NCI-H2171 (cell line): Measurements from ENCODE around the gene UCK2.

Experiments
- DNase-seq: peaks from one replicate; lab custom pipeline; 2025; lab: John Stamatoyannopoulos, UW

UCK2 gene

GRCh38 chr1:165880993-165881392 is 53.6 kb downstream of the UCK2 start:
- DNase-seq, result no peak

DNA sequence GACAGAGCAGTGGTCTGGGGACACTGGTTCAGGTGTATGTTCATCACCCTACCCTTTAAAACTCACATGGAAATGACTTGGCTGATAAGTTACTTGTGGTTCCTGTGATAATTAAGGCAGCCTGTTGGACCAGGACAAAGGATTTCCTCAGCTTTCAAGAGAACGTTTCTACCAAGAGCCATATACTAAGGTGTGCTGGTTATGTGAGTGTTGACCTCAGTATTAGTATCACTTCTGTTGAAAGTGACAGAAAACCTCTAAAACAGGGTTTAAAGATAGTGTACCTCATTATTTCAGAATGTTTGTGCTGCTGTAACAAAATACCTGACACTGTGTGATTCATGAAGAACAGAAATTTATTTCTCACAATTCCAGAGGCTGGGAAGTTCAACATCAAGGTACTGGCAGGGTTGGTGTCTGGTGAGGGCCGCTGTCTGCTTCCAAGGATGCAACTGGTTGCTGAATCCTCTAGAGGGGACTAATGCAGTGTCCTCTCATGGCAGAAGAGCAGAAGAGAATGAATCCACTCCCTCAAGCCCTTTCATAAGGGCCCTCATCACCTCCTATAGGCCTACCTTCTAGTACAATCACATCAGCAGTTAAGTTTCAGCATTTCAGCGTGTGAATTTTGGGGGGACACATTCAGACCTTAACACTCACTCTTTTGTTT is 54.9 kb downstream of the UCK2 start:
- DNase-seq, result no peak

GRCh38 chr1:165883056-165883455 is 55.6 kb downstream of the UCK2 start:
- DNase-seq, result no peak

DNA sequence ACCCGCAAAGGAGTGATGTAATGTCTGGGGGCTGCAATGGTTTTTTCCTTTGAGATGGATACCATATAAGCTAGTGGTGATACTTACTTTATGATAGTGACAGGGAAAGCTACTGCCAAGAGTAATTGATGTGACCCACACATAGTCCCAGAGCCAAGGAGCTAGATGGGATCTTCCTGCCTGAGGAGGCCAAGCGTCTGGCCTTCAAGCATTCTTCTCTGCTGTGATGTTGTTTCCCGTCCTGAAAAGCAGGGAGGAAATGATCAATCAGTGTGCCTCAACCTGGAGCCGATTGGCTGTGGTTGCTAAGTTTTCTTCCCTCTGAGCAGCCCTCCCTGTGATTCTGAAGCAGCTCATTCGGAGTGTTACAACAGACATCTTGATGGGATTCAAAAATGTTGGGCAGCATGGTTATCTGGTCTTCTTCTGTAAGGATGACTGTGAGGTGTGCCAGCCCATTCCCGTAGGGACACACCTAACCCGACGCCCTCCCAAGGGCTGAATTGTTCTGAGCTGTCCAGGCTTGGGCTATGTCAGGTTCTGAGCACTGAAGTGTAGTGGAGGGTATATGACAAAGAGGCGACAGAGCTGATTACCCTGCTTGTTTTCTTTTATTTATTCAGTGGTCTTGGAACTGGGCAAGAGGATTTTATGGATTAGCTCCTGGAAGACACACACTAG is 56.7 kb downstream of the UCK2 start:
- DNase-seq, result no peak

- DNase-seq, result no peak
Measured at GRCh38 chr1:165884690-165885304, 57.4 kb downstream of the UCK2 start.

GRCh38 chr1:165885305-165885694 is 57.9 kb downstream of the UCK2 start:
- DNase-seq, result no peak

DNA sequence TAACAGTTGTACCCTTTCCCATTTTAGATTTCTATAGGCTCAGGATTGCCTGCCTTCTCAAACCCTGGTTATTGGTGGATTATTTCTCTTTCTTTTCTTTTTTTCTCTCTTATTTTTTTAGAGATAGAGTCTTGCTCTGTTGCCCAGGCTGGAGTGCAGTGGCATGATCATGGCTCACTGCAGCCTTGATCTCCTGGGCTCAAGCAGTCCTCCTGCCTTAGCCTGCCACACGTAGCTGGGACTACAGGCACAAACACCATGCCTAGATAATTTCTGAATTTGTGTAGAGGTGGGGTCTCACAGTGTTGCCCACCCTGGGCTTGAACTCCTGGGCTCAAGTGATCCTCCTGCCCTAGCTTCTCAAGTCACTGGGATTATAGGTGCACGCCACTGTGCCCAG is 58.8 kb downstream of the UCK2 start:
- DNase-seq, result no peak

DNA sequence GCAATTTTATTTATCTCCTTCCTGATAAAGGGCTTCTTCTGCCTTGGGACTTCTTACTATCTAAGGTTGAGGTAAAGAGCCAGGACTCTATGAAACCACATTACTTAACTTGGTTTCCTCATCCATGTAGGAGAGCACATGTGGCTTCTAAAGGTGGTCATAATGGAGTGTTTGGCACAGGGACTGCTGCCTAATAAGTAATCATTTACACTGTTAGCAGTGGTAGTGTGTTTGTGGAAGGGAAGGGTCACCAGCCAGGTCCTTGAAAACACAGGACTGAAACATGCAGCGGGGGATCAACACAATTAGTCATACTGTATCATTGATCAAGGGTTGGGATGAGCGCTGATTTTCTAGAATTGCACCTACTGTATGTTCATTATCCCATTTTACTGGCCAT is 59.6 kb downstream of the UCK2 start:
- no peak for DNase-seq

- DNase-seq, result no peak
Measured at GRCh38 chr1:165887877-165888551, 60.6 kb downstream of the UCK2 start.

- DNase-seq, result no peak
Measured at GRCh38 chr1:165888552-165888920, 61.1 kb downstream of the UCK2 start.

GRCh38 chr1:165890684-165891083 is 63.3 kb downstream of the UCK2 start:
- DNase-seq, result no peak

DNA sequence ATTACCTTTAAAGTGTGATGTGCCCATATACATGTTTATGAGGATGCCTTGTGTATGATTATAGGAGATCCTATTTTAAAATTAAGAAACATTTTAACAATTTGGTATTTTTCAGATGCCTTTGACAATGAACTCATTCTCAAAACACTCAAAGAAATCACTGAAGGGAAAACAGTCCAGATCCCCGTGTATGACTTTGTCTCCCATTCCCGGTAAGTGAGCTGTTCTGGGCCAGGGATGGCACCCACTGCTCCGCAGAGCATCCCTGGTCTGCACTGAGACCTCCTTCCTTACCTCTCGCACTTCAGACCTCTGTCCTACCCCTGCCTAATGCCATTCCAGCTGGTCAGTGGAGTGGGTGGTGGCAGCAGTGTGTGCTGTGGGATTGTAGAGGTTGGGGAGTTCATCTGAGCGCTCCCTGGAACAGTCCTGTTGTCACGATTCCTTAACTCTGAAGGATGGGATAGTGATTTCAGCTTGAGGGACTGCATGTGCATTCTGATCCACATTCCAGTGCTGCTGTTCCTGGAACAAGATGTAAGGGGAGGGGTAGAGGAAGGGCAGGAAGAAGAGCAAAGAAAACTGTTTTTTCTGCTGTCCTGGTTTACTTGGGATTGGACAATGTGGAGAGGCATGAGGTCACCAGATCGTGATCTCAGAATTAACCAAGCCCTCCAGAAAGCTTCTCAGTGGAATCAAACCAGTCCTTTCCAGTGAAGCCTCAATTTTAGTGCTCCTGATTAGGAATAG is 63.9 kb downstream of the UCK2 start:
- DNase-seq, result no peak

DNA sequence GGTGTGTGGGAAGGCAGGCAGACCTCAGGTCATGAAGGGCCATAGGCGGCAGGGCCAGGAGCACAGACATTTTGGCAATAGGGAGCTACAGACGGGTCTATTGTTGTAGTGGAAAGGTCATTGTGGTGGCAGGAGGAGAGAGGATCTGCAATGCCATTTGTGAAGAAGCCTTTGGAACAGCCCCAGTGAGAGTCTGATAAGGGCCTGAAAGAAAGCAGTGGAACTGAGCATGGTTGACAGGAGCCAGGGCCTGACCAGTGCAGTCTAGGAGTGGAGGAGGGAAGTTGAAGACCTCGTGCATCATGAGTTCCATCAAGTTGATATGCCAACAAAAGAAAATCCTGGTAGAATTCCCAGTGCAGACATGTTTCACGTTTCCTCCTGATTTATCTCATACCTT is 65.5 kb downstream of the UCK2 start:
- DNase-seq, result no peak

GRCh38 chr1:165893507-165893906 is 66.1 kb downstream of the UCK2 start:
- DNase-seq, result no peak

DNA sequence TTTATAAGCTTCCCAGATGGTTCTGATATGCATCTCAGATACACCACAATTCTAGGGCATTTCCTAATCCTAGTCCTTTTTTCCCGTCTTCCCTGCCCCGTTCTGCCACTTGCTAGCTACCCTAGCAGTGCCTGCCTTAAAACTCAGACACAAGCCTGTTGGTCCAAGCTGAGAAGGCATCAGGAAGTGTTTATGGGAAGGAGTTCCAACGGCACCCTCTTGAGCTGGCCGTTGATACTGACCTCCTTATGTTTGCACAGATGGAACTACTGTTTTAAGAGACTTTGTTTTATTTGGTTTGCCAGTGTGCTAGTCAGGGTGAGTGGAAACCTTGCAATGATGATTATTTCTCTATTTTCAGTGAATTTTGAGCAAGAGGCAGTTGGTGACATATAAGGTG is 67.2 kb downstream of the UCK2 start:
- no peak for DNase-seq

GRCh38 chr1:165895451-165895871 is 68.0 kb downstream of the UCK2 start:
- no peak for DNase-seq

GRCh38 chr1:165896277-165896676 is 68.9 kb downstream of the UCK2 start:
- no peak for DNase-seq

- DNase-seq, result no peak
Measured at GRCh38 chr1:165897326-165898303, 70.2 kb downstream of the UCK2 start.

- DNase-seq, result no peak
Measured at GRCh38 chr1:165898837-165899236, 71.4 kb downstream of the UCK2 start.

DNA sequence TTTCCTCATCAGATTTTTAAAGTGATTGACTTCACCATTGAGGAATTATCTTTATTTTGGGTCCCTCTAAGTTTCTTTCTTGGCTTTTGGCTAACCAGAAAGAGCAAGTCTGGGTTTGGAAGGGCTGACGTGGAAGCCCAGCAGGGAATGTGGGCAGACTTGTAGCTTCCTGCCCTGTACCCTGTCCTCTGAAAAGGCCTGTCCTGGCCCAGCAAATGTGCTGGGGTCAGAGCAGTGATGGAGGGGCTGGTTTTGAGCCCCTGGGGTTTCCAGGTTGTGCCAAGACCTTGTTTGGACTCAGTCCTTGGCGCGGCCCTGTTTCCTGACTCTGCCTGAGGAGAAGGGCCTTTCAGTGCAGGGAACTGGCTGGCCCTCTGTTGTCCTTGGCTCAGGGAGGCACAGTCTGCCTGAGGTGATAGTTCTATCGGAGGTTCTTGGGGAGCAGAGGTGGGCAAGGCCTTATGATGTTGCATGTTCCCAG is 72.1 kb downstream of the UCK2 start:
- DNase-seq, result no peak
